ENCODE measurements around the gene ZC3H10. TPM values are rescaled to one million over a fixed set of nuclear protein-coding genes. Genes with fewer than 3 reads are reported as not detected.

Gene ZC3H10
- total and polyA plus RNA-seq, 2 experiments from 2014 or later: 2.7 to 3.0 TPM

DNA sequence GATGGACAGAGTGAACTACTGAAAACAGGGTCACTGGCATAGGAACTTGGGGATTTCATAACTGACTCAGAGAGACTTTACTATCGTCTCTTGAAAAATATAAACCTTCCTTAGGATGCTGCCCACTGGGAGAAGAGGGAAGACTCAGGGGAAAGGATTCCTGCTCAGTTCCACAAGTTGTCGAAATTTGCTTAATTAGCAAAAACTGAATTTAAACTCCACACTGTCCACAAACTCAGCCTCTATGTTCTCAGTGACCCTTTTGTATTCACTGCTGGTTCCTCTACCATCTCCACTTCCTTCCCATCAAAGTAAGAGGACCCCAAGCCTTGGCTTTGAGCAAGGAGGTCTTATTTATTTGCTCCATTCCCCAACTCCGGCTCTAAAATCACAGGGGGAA is 27.2 kb downstream of the ZC3H10 start:
- Histone ChIP-seq H3K4me1 (ENCODE audit: insufficient read depth) (no peaks in the 10 kb centered on the region), H3K36me3 (ENCODE audit: low read depth) (peaks cover 27% of the 10 kb centered on the region; the same call in 1 of the 2 replicates), H3K79me2 (ENCODE audit: insufficient read depth) (no peaks in the 10 kb centered on the region), H3K9me3 (ENCODE audit: low read depth) (no peaks in the 10 kb centered on the region), H3F3A (ENCODE audit: insufficient read depth) (peaks cover 28% of the 10 kb centered on the region; the same call in 1 of the 2 replicates), H3K27me3 (replicated peaks; ENCODE audit: insufficient read depth) (no peaks in the 10 kb centered on the region), H3K9ac (no peak overlapping the region), H2AFZ (no peak overlapping the region), H3K27ac (no peak overlapping the region), H3K4me2 (ENCODE audit: unreplicated experiment) (no peak overlapping the region), H3K4me3 (no peak overlapping the region), H3K9me2 (ENCODE audit: insufficient read depth) (no peaks in the 10 kb centered on the region), H4K20me1 (ENCODE audit: insufficient read depth) (no peaks in the 10 kb centered on the region)
- in situ Hi-C loops (cut with MboI): no loop called here
- TF ChIP-seq EZH2phosphoT487 (IDR thresholded peaks at IDR 0.05; ENCODE audit: insufficient read depth, low read depth) (no peak), EZH2 (IDR thresholded peaks at IDR 0.05; ENCODE audit: insufficient read depth, poor library complexity, severe bottlenecking) (no peak)
- WGBS, 2 experiments (ENCODE audit: low coverage in 1 of 2, low lambda C conversion rate in 2 of 2, missing lambda C conversion rate in 2 of 2): 86 to 87% methylated on average over 3 of the region's 3 CpGs
- DNase-seq: no peak

DNA sequence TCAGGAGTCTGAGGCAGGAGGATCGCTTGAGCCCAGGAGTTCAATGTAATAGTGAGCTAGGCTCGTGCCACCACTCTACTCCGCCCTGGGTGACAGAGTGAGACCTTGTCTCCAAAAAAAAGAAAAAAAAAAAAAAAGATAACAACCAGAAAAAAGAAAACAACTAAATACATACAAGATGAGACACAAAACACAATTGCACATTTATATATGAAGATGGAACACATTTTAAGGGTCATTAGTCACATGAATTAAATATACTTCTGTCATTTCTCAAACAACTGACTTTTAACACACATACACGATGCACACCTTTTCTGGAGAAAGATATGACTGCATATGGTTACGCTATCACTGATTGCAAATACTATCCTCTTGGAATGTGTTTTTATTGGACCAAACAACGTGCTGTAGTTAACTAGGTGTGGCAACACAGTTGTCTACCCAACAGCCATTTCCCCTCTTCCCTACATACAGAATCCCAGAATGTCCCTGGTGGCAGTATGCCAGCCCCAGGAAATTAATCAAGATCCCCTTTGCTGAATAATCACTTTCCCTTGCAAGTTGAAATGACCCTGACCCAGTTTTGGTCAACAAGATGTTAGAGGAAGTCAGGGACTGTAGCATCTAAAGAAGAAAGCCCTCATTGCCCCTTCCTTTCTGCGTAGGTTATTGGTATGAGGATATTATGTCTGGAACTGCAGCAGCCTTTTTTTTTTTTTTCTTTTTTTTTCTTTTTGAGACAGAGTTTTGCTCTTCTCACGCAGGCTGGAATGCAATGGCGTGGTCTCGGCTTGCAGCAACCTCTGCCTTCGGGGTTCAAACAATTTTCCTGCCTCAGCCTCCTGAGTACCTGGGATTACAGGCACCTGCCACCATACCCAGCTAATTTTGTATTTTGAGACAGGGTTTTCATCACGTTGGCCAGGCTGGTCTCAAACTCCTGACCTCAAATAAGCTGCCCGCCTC is 28.7 kb downstream of the ZC3H10 start:
- no peaks in the 10 kb centered on the region for H3K79me2 ChIP-seq (ENCODE audit: insufficient read depth)
- peaks cover 22% of the 10 kb centered on the region for H3F3A ChIP-seq (ENCODE audit: insufficient read depth)
- WGBS, 2 experiments (ENCODE audit: low coverage in 1 of 2, low lambda C conversion rate in 2 of 2, missing lambda C conversion rate in 2 of 2): 67 to 76% methylated on average over 12 to 13 of the region's 13 CpGs
- H3K36me3 ChIP-seq (ENCODE audit: low read depth): peaks cover 15% of the 10 kb centered on the region; the same call in 1 of the 2 replicates
- no peaks in the 10 kb centered on the region for H3K27me3 ChIP-seq (replicated peaks; ENCODE audit: insufficient read depth)
- no peak overlapping the region for H3K27ac ChIP-seq
- DNase-seq: no peak
- TF ChIP-seq EZH2 (IDR thresholded peaks at IDR 0.05; ENCODE audit: insufficient read depth, poor library complexity, severe bottlenecking): no peak
- TF ChIP-seq EZH2phosphoT487 (IDR thresholded peaks at IDR 0.05; ENCODE audit: insufficient read depth, low read depth): no peak
- no peak overlapping the region for H3K9ac ChIP-seq
- no peak overlapping the region for H2AFZ ChIP-seq
- H4K20me1 ChIP-seq (ENCODE audit: insufficient read depth): no peaks in the 10 kb centered on the region
- H3K9me2 ChIP-seq (ENCODE audit: insufficient read depth): no peaks in the 10 kb centered on the region
- in situ Hi-C loops (cut with MboI): no loop called here
- H3K4me1 ChIP-seq (ENCODE audit: insufficient read depth): peaks cover 10% of the 10 kb centered on the region; the same call in 1 of the 2 replicates
- no peaks in the 10 kb centered on the region for H3K9me3 ChIP-seq (ENCODE audit: low read depth)
- H3K4me3 ChIP-seq: no peak overlapping the region
- H3K4me2 ChIP-seq (ENCODE audit: unreplicated experiment): no peak overlapping the region

DNA sequence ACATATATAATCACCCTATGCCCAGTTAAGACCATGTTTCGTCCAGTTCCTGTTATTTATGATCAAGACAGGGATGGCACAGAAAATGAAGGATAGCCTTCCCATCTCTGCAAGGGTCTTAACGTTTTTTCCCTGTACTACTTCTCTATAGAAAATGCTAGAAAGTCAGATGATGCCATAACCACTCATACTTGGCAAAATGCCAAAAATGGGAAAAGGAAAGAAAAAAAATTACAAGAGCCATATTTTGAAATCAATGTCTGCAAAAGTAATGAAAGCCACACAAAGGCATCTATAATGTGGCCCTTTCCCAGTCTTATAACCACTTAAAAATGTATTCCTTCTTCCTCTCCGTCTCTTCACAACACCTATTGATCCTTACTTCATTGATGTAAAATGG is 32.5 kb downstream of the ZC3H10 start:
- Histone ChIP-seq H3K9ac (no peak overlapping the region), H3K4me1 (ENCODE audit: insufficient read depth) (peaks cover 16% of the 10 kb centered on the region), H3F3A (ENCODE audit: insufficient read depth) (peaks cover 15% of the 10 kb centered on the region), H2AFZ (no peak overlapping the region), H3K9me2 (ENCODE audit: insufficient read depth) (no peaks in the 10 kb centered on the region), H3K4me2 (ENCODE audit: unreplicated experiment) (no peak overlapping the region), H3K27me3 (replicated peaks; ENCODE audit: insufficient read depth) (no peaks in the 10 kb centered on the region), H3K36me3 (ENCODE audit: low read depth) (no peaks in the 10 kb centered on the region), H4K20me1 (ENCODE audit: insufficient read depth) (no peaks in the 10 kb centered on the region), H3K9me3 (ENCODE audit: low read depth) (no peaks in the 10 kb centered on the region), H3K4me3 (no peak overlapping the region), H3K27ac (no peak overlapping the region), H3K79me2 (ENCODE audit: insufficient read depth) (peaks cover 11% of the 10 kb centered on the region)
- DNase-seq: peak; percentile 64
- in situ Hi-C loops (cut with MboI): no loop called here
- WGBS, 2 experiments (ENCODE audit: low coverage in 1 of 2, low lambda C conversion rate in 2 of 2, missing lambda C conversion rate in 2 of 2): 65 to 67% methylated on average over 3 of the region's 3 CpGs
- TF ChIP-seq EZH2phosphoT487 (IDR thresholded peaks at IDR 0.05; ENCODE audit: insufficient read depth, low read depth) (no peak), EZH2 (IDR thresholded peaks at IDR 0.05; ENCODE audit: insufficient read depth, poor library complexity, severe bottlenecking) (no peak)

DNA sequence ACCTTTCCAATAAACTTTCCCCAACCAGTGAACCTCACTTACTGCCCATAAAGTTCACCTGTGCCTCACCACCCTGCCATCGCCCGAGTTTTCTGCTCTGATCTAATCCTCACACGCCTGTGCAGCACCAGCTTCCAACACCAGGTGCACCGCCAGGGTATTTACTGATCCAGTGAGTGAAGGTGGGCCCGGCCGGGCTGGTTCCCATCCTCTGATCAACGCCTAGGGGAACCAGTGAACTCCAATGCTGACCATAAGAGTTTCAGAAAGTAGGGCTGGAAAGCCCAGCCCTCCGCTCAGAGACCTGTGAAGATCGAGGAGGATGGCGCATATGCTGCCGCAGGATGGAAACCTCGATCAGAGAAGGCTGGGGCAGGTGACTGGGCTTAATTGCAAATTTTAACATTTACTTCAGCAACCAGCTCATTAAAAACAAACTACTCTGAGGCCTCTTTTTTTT is 33.6 kb downstream of the ZC3H10 start:
- no peaks in the 10 kb centered on the region for H3K36me3 ChIP-seq (ENCODE audit: low read depth)
- 7 to 11% methylated on average over 12 of the region's 12 CpGs for WGBS, 2 experiments (ENCODE audit: low coverage in 1 of 2, low lambda C conversion rate in 2 of 2, missing lambda C conversion rate in 2 of 2)
- no peak for TF ChIP-seq EZH2 (IDR thresholded peaks at IDR 0.05; ENCODE audit: insufficient read depth, poor library complexity, severe bottlenecking)
- no peak for TF ChIP-seq EZH2phosphoT487 (IDR thresholded peaks at IDR 0.05; ENCODE audit: insufficient read depth, low read depth)

More for the DNA sequence above, 33.6 kb downstream of the ZC3H10 start:
- H3K27ac ChIP-seq: peak overlapping the region; percentile 81
- H3K9ac ChIP-seq: peak overlapping the region; percentile 82
- H3K9me3 ChIP-seq (ENCODE audit: low read depth): no peaks in the 10 kb centered on the region
- H4K20me1 ChIP-seq (ENCODE audit: insufficient read depth): no peaks in the 10 kb centered on the region
- H3K9me2 ChIP-seq (ENCODE audit: insufficient read depth): no peaks in the 10 kb centered on the region
- H2AFZ ChIP-seq: peak overlapping the region; percentile 92
- peaks cover 20% of the 10 kb centered on the region for H3K79me2 ChIP-seq (ENCODE audit: insufficient read depth)
- H3K27me3 ChIP-seq (replicated peaks; ENCODE audit: insufficient read depth): no peaks in the 10 kb centered on the region
- peak overlapping the region; percentile 87 for H3K4me2 ChIP-seq (ENCODE audit: unreplicated experiment)
- DNase-seq: peak; percentile 64
- H3K4me1 ChIP-seq (ENCODE audit: insufficient read depth): peaks cover 16% of the 10 kb centered on the region
- peaks cover 13% of the 10 kb centered on the region for H3F3A ChIP-seq (ENCODE audit: insufficient read depth)
- H3K4me3 ChIP-seq: peak overlapping the region; percentile 78
- in situ Hi-C loops (cut with MboI): no loop called here

All from GM23248 (cell line).